HG03378 (cell line): ENCODE data around the gene SLC25A46.
"Not testable (repeated sequence)": the region's sequence is repeated elsewhere in the genome, so short reads cannot be mapped to it uniquely, and the experiment has no call there.

Experiments used
- ATAC-seq: cut with Tn5 transposase; IDR thresholded peaks from one replicate; pipeline ENCODE4 v1.9.1; 2021; ENCODE audit warnings: mild to moderate bottlenecking, moderate library complexity; ENCODE audit not compliant: unreplicated experiment

Gene SLC25A46

GRCh38 chr5:110738812-110739651 lies at the start of gene SLC25A46:
TSS of gene SLC25A46 (plus strand) at chr5:110739007. CDS start at chr5:110739120, 113 bp downstream.
- peak; percentile 97 for ATAC-seq

GRCh38 chr5:110690587-110690986 lies 48.2 kb upstream of the SLC25A46 start:
- not testable (repeated sequence) for ATAC-seq

GRCh38 chr5:110692669-110693068 lies 46.1 kb upstream of the SLC25A46 start:
- ATAC-seq: not testable (repeated sequence)

- ATAC-seq: no peak
Observed at GRCh38 chr5:110702300-110702699, 36.5 kb upstream of the SLC25A46 start.

GRCh38 chr5:110702704-110703103 lies 36.1 kb upstream of the SLC25A46 start:
- no peak for ATAC-seq

GRCh38 chr5:110703481-110703880 lies 35.3 kb upstream of the SLC25A46 start:
- no peak for ATAC-seq

GRCh38 chr5:110705349-110705748 lies 33.5 kb upstream of the SLC25A46 start:
- ATAC-seq: no peak

- no peak for ATAC-seq
Observed at GRCh38 chr5:110707260-110707844, 31.5 kb upstream of the SLC25A46 start.

- ATAC-seq: peak; percentile 98
Observed at GRCh38 chr5:110716247-110717245, 22.3 kb upstream of the SLC25A46 start.

- ATAC-seq: no peak
Observed at GRCh38 chr5:110718311-110718710, 20.5 kb upstream of the SLC25A46 start.

GRCh38 chr5:110726249-110727024 lies 12.4 kb upstream of the SLC25A46 start, which contains the start of gene TMEM232:
TSS of gene TMEM232 (minus strand) at chr5:110726671. CDS start at chr5:110667352, 59,319 bp downstream.
- ATAC-seq: peak; percentile 100

GRCh38 chr5:110727025-110727314 lies 11.8 kb upstream of the SLC25A46 start:
- peak; percentile 34 for ATAC-seq

GRCh38 chr5:110731499-110731898 lies 7.3 kb upstream of the SLC25A46 start:
- ATAC-seq: not testable (repeated sequence)

- ATAC-seq: no peak
Observed at GRCh38 chr5:110734101-110734500, 4.7 kb upstream of the SLC25A46 start.

- no peak for ATAC-seq
Observed at GRCh38 chr5:110735556-110735955, 3.3 kb upstream of the SLC25A46 start.

- no peak for ATAC-seq
Observed at GRCh38 chr5:110736753-110737152, 2.1 kb upstream of the SLC25A46 start.

GRCh38 chr5:110738503-110738811 lies 350 bp upstream of the SLC25A46 start:
- peak; percentile 62 for ATAC-seq

- peak; percentile 98 for ATAC-seq
Observed at GRCh38 chr5:110751902-110752762, 13.3 kb downstream of the SLC25A46 start.

- peak; percentile 20 for ATAC-seq
Observed at GRCh38 chr5:110752953-110753352, 14.1 kb downstream of the SLC25A46 start.

GRCh38 chr5:110753600-110753999 lies 14.8 kb downstream of the SLC25A46 start:
- ATAC-seq: no peak
